Fibroblast of the aortic adventitia (primary cell): ENCODE results near the gene ZSWIM1. TPM values are rescaled to one million over a fixed set of nuclear protein-coding genes. Genes with fewer than 3 reads are reported as not detected.

Experiments
- DNase-seq: peaks from one replicate; pipeline ENCODE4 v3.0.0-alpha.2; 2010; ENCODE audit warnings: low read depth
- H3K4me3 ChIP-seq: 2 replicates; pipeline ENCODE4 v1.5.1; 2011; ENCODE audit warnings: low read depth, mild to moderate bottlenecking, control low read depth, low read length, moderate library complexity
- total RNA-seq: library from RNA; depleted of rRNA; stranded (reverse); fragments of >200 nt; gene quantifications from 2 replicates; pipeline ENCODE4 v1.2.3, GENCODE V29; 2012; ENCODE audit warnings: low replicate concordance
- TF ChIP-seq, protein P1 (sequence below): IDR thresholded peaks from 2 replicates; pipeline ENCODE4 v1.5.1; 2011; ENCODE audit warnings: mild to moderate bottlenecking, low read length, control low read depth, inconsistent platforms; ENCODE audit not compliant: insufficient read depth

ZSWIM1 gene
- total RNA-seq = 4.0 and 15.1 TPM in 2 replicates

DNA sequence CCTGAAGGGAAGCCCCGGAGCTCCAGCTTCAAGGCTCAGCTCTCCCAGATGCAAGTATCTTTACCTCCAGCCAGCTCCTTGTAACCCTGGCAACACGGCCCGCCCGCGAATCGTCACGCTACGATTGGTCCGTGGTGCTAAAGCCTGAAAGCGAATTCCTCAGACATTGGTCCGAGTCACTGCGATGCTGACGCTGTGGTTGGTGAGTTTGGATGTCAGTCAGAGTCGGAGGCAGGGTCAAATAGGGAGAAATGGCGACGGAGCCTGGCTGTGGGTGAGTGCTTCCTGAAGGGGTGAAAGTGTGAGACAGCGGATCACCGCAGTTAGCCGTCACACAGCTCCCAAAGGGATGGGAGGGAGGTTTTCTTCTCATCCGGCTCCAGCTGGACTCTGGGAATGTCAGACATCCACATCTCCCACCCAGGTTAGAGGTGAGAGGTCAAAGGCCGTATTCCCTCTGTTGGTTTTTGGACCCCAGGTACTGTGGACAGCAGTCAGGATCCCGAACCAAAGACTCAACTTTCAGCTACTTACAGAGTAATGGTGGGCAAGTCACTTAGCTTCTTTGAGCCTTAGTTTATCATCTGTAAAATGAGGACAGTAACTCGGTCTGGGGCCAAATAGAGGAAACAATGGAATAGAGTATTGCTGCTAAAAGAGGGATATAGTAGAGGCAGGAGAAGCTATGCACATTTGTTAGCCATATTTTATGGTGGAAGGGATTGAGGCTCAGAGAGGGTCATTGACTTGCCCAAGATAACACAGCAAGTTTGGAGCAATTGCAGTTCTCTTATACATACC, at the start of gene ZSWIM1:
ZSWIM1 (plus strand) TSS at position 240 of the 801 bp plus-strand sequence. CDS start 1,366 bp downstream, outside the sequence.
- H3K4me3 ChIP-seq = peak within 1 kb of the TSS; percentile 99
- TF ChIP-seq, protein P1, sequence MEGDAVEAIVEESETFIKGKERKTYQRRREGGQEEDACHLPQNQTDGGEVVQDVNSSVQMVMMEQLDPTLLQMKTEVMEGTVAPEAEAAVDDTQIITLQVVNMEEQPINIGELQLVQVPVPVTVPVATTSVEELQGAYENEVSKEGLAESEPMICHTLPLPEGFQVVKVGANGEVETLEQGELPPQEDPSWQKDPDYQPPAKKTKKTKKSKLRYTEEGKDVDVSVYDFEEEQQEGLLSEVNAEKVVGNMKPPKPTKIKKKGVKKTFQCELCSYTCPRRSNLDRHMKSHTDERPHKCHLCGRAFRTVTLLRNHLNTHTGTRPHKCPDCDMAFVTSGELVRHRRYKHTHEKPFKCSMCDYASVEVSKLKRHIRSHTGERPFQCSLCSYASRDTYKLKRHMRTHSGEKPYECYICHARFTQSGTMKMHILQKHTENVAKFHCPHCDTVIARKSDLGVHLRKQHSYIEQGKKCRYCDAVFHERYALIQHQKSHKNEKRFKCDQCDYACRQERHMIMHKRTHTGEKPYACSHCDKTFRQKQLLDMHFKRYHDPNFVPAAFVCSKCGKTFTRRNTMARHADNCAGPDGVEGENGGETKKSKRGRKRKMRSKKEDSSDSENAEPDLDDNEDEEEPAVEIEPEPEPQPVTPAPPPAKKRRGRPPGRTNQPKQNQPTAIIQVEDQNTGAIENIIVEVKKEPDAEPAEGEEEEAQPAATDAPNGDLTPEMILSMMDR = no peak
- peak; percentile 100 for DNase-seq

GRCh38 chr20:45832619-45833018, 48.4 kb upstream of the ZSWIM1 start:
- no peak for DNase-seq
- peak overlapping the region; percentile 90 for H3K4me3 ChIP-seq
- TF ChIP-seq, protein P1 = no peak

GRCh38 chr20:45833030-45833882, 47.8 kb upstream of the ZSWIM1 start, which contains the start of gene SNX21:
Gene SNX21, plus strand, starts transcription at chr20:45833799. Its CDS starts 121 bp downstream, at chr20:45833920.
- TF ChIP-seq, protein P1 = no peak
- DNase-seq = peak; percentile 97
- H3K4me3 ChIP-seq = peak within 1 kb of the TSS; percentile 90

- peak; percentile 66 for DNase-seq
- H3K4me3 ChIP-seq = peak overlapping the region; percentile 90
- TF ChIP-seq, protein P1 = no peak
Observed at GRCh38 chr20:45833883-45834796, 46.9 kb upstream of the ZSWIM1 start.

GRCh38 chr20:45834797-45835161, 46.2 kb upstream of the ZSWIM1 start:
- TF ChIP-seq, protein P1 = no peak
- peak overlapping the region; percentile 90 for H3K4me3 ChIP-seq
- no peak for DNase-seq

- peak; percentile 48 for DNase-seq
- peak overlapping the region; percentile 90 for H3K4me3 ChIP-seq
Observed at GRCh38 chr20:45835329-45835765, 45.7 kb upstream of the ZSWIM1 start.

More at GRCh38 chr20:45835329-45835765, 45.7 kb upstream of the ZSWIM1 start:
- TF ChIP-seq, protein P1 = peak; percentile 27
